H9 (cell line): Measurements from ENCODE around the gene HYAL2. TPM values are rescaled to one million over a fixed set of nuclear protein-coding genes. Genes with fewer than 3 reads are reported as not detected.

ENCODE experiments used
- DNase-seq: peaks from one replicate; pipeline ENCODE4 v3.0.0-alpha.2; 2017
- H2AFZ ChIP-seq: one replicate; pipeline ENCODE4 v1.6.1; 2013; ENCODE audit warnings: mild to moderate bottlenecking, low read length, control low read depth, moderate library complexity
- H2AK5ac ChIP-seq: 2 replicates; pipeline ENCODE4 v1.6.1; 2013; ENCODE audit warnings: low read length, control low read depth, mixed read lengths; ENCODE audit not compliant: insufficient read length
- H2BK120ac ChIP-seq: one replicate; pipeline ENCODE4 v1.6.1; 2013; ENCODE audit warnings: low read depth, mild to moderate bottlenecking, low read length, control low read depth, inconsistent platforms; ENCODE audit not compliant: poor library complexity, severe bottlenecking
- H2BK12ac ChIP-seq: 2 replicates; pipeline ENCODE4 v1.6.1; 2013; ENCODE audit warnings: low read length, control low read depth, mixed read lengths, low read depth; ENCODE audit not compliant: insufficient read length
- H2BK15ac ChIP-seq: 2 replicates; pipeline ENCODE4 v1.6.1; 2013; ENCODE audit warnings: low read depth, low read length, control low read depth
- H2BK20ac ChIP-seq: one replicate; pipeline ENCODE4 v1.6.1; 2013; ENCODE audit warnings: low read depth, mild to moderate bottlenecking, low read length, control low read depth, inconsistent platforms; ENCODE audit not compliant: poor library complexity, severe bottlenecking
- H2BK5ac ChIP-seq: 2 replicates; pipeline ENCODE4 v1.6.1; 2013; ENCODE audit warnings: low read length, control low read depth, mixed read lengths; ENCODE audit not compliant: insufficient read length
- H3K14ac ChIP-seq: 2 replicates; pipeline ENCODE4 v1.6.1; 2013; ENCODE audit warnings: low read length, control low read depth; ENCODE audit not compliant: insufficient read depth
- H3K18ac ChIP-seq: 2 replicates; pipeline ENCODE4 v1.6.1; 2013; ENCODE audit warnings: low read depth, mild to moderate bottlenecking, mixed read lengths, low read length, control low read depth; ENCODE audit not compliant: insufficient read length
- H3K23ac ChIP-seq: 2 replicates; pipeline ENCODE4 v1.6.1; 2013; ENCODE audit warnings: low read length, control low read depth, mixed read lengths, low read depth; ENCODE audit not compliant: insufficient read length
- H3K23me2 ChIP-seq: 2 replicates; pipeline ENCODE4 v1.6.1; 2013; ENCODE audit warnings: low read depth, mild to moderate bottlenecking, mixed read lengths, low read length, control low read depth; ENCODE audit not compliant: insufficient read length, poor library complexity, severe bottlenecking
- H3K27ac ChIP-seq: 2 replicates; pipeline ENCODE4 v1.5.1; 2013; ENCODE audit warnings: low read length, control low read depth, mixed read lengths, low read depth; ENCODE audit not compliant: insufficient read length
- H3K27me3 ChIP-seq: 2 replicates; pipeline ENCODE4 v1.6.1; 2013; ENCODE audit warnings: low read length, control low read depth, inconsistent platforms; ENCODE audit not compliant: insufficient read depth
- H3K4ac ChIP-seq: 2 replicates; pipeline ENCODE4 v1.6.1; 2013; ENCODE audit warnings: low read depth, mild to moderate bottlenecking, control low read depth, inconsistent platforms, low read length, moderate library complexity
- H3K4me1 ChIP-seq: 2 replicates; pipeline ENCODE4 v1.6.1; 2013; ENCODE audit warnings: low read length, control low read depth, inconsistent platforms; ENCODE audit not compliant: insufficient read depth
- H3K4me2 ChIP-seq: 2 replicates; pipeline ENCODE4 v1.6.1; 2013; ENCODE audit warnings: low read length, control low read depth, mixed read lengths; ENCODE audit not compliant: insufficient read length, insufficient read depth
- H3K56ac ChIP-seq: 2 replicates; pipeline ENCODE4 v1.6.1; 2013; ENCODE audit warnings: low read depth, mild to moderate bottlenecking, mixed read lengths, low read length, control low read depth; ENCODE audit not compliant: insufficient read length
- H3K79me1 ChIP-seq: 2 replicates; pipeline ENCODE4 v1.6.1; 2013; ENCODE audit warnings: low read depth, mild to moderate bottlenecking, moderate library complexity, low read length, control low read depth, inconsistent platforms; ENCODE audit not compliant: insufficient read depth, poor library complexity, severe bottlenecking
- H3K79me2 ChIP-seq: 2 replicates; pipeline ENCODE4 v1.6.1; 2013; ENCODE audit warnings: low read length, control low read depth, inconsistent platforms; ENCODE audit not compliant: insufficient read depth
- H3K9ac ChIP-seq: 2 replicates; pipeline ENCODE4 v1.6.1; 2013; ENCODE audit warnings: low read length, control low read depth, mixed read lengths; ENCODE audit not compliant: insufficient read length; ENCODE audit errors: extremely low read depth
- H3K9me3 ChIP-seq: one replicate; pipeline ENCODE4 v1.6.1; 2013; ENCODE audit warnings: low read depth, low read length, inconsistent platforms; ENCODE audit not compliant: control insufficient read depth
- H3T11ph ChIP-seq: one replicate; pipeline ENCODE4 v1.6.1; 2013; ENCODE audit warnings: mild to moderate bottlenecking, low read length, control low read depth, inconsistent platforms
- H4K20me1 ChIP-seq: one replicate; pipeline ENCODE4 v1.6.1; 2013; ENCODE audit not compliant: control insufficient read depth, insufficient read length, insufficient read depth
- H4K5ac ChIP-seq: 2 replicates; pipeline ENCODE4 v1.6.1; 2013; ENCODE audit warnings: low read depth, mild to moderate bottlenecking, mixed read lengths, low read length, control low read depth; ENCODE audit not compliant: insufficient read length
- H4K8ac ChIP-seq: replicated peaks from 2 replicates; pipeline ENCODE4 v1.6.1; 2013; ENCODE audit warnings: low read length, control low read depth, mixed read lengths, low read depth; ENCODE audit not compliant: insufficient read length
- H4K91ac ChIP-seq: 2 replicates; pipeline ENCODE4 v1.6.1; 2013; ENCODE audit warnings: low read depth, mild to moderate bottlenecking, moderate library complexity, mixed read lengths, low read length, control low read depth; ENCODE audit not compliant: insufficient read length
- H3K27ac Mint-ChIP-seq, 3 experiments: 2 replicates in 2 of 3; 3 replicates in 1 of 3; pipeline ENCODE4 v1.8.0; 2020 to 2021; ENCODE audit warnings: mixed read lengths in 3 of 3, mild to moderate bottlenecking in 1 of 3, moderate library complexity in 1 of 3
- H3K27me3 Mint-ChIP-seq: 2 replicates; pipeline ENCODE4 v1.8.0; 2021; ENCODE audit warnings: low read depth, mild to moderate bottlenecking, moderate library complexity, mixed read lengths
- H3K36me3 Mint-ChIP-seq, 3 experiments: 2 replicates in 2 of 3; 3 replicates in 1 of 3; pipeline ENCODE4 v1.8.0; 2020 to 2021; ENCODE audit warnings: low read depth in 3 of 3, mixed read lengths in 3 of 3; ENCODE audit not compliant: insufficient read depth in 1 of 3
- H3K4me1 Mint-ChIP-seq, 2 experiments: 2 replicates each; pipeline ENCODE4 v1.8.0; 2020; ENCODE audit warnings: mixed read lengths in 2 of 2
- H3K4me3 Mint-ChIP-seq, 2 experiments: 2 replicates in 1 of 2; 3 replicates in 1 of 2; pipeline ENCODE4 v1.8.0; 2020 to 2021; ENCODE audit warnings: mild to moderate bottlenecking in 2 of 2, mixed read lengths in 2 of 2, moderate library complexity in 1 of 2
- H3K9me3 Mint-ChIP-seq, 2 experiments: 2 replicates in 1 of 2; 3 replicates in 1 of 2; pipeline ENCODE4 v1.8.0; 2020; ENCODE audit warnings: mild to moderate bottlenecking in 2 of 2, mixed read lengths in 2 of 2, moderate library complexity in 1 of 2
- WGBS: extraction: QIAGEN DNeasy Blood & Tissue Kit; methylation state at CpG from one replicate; pipeline ENCODE4 v1.1.7; 2013; ENCODE audit warnings: missing lambda C conversion rate, low lambda C conversion rate, mixed read lengths; ENCODE audit not compliant: insufficient read length; ENCODE audit errors: extremely low coverage; 5-methylcytosine and 5-hydroxymethylcytosine counted together
- total RNA-seq: library from RNA; stranded (reverse); gene quantifications from 2 replicates; pipeline ENCODE4 v1.2.1, GENCODE V29; 2021
- TF ChIP-seq, protein P1 (sequence below): fragments of 200-600 bp; sonication (generic); conservative IDR thresholded peaks from 3 replicates; pipeline ENCODE4 v1.8.0; 2021; ENCODE audit warnings: antibody characterized with exemption, mild to moderate bottlenecking

HYAL2 gene
- total RNA-seq, 1 experiment from 2014 or later = 51.9 TPM

DNA sequence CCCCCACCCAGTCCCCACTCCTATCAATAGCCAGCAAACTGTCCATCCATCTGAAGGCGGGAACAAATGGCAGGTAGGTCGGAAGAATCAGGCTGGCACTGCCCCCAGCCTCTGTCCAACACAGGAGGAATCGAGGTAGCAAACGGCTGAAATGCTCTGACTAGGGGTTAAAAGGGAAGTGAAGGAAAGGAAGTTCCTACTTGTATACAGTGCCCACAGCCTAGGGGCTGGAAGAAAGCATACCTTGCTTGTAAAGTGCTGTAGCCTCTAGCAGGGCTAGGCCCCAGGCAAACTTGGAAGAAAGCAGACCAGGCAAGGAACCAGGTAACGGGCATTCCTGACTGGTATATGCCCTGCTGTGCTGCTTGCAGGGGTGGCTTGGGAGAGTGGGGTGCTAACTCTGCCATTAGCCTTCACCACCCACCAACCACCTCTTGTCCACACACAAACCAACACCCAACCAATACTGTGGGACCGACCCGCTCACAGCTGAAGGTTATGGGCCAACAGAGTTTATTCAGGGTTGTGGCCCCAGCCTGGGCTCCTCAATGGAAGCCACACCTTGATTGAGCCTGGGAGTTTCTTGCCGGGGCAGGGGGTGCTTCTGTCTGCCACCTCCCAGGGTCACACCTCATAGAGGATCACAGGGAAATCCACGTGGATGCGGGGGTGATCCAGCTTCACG is 3.1 kb upstream of the HYAL2 start:
- Histone ChIP-seq H2BK20ac (no peak overlapping the region), H3K9ac (no peak overlapping the region), H2BK15ac (no peak overlapping the region), H3K23ac (no peak overlapping the region), H3K4ac (no peak overlapping the region), H3K23me2 (peaks cover 23% of the 10 kb centered on the region), H4K91ac (no peak overlapping the region), H3K27me3 (no peaks in the 10 kb centered on the region), H4K8ac (no peak overlapping the region), H2BK5ac (no peak overlapping the region), H4K20me1 (no peaks in the 10 kb centered on the region), H2BK120ac (no peak overlapping the region), H3K27ac (no peak overlapping the region), H2AK5ac (no peak overlapping the region), H3K14ac (no peak overlapping the region), H3K9me3 (no peaks in the 10 kb centered on the region), H3K56ac (no peak overlapping the region), H3T11ph (no peak overlapping the region), H3K79me1 (peaks cover 6% of the 10 kb centered on the region), H3K79me2 (peaks cover 4% of the 10 kb centered on the region; the same call in 1 of the 2 replicates), H2BK12ac (no peak overlapping the region), H3K4me2 (no peak overlapping the region), H4K5ac (no peak overlapping the region), H3K18ac (no peak overlapping the region), H2AFZ (no peak overlapping the region), H3K4me1 (peaks cover 6% of the 10 kb centered on the region; the same call in 1 of the 2 replicates)
- TF ChIP-seq, protein P1, sequence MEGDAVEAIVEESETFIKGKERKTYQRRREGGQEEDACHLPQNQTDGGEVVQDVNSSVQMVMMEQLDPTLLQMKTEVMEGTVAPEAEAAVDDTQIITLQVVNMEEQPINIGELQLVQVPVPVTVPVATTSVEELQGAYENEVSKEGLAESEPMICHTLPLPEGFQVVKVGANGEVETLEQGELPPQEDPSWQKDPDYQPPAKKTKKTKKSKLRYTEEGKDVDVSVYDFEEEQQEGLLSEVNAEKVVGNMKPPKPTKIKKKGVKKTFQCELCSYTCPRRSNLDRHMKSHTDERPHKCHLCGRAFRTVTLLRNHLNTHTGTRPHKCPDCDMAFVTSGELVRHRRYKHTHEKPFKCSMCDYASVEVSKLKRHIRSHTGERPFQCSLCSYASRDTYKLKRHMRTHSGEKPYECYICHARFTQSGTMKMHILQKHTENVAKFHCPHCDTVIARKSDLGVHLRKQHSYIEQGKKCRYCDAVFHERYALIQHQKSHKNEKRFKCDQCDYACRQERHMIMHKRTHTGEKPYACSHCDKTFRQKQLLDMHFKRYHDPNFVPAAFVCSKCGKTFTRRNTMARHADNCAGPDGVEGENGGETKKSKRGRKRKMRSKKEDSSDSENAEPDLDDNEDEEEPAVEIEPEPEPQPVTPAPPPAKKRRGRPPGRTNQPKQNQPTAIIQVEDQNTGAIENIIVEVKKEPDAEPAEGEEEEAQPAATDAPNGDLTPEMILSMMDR = no peak
- Mint-ChIP-seq H3K36me3 (peaks cover 19 to 39% (median 22%) of the 10 kb centered on the region in 3 experiments), H3K9me3 (no peaks in the 10 kb centered on the region), H3K4me1 (peaks cover 15 to 31% of the 10 kb centered on the region in 2 experiments), H3K27ac (no peak overlapping the region), H3K27me3 (no peaks in the 10 kb centered on the region; the same call in 1 of the 2 replicates), H3K4me3 (peak overlapping the region; percentile 88 to 96; a peak in 2 of 5 replicates)
- no peak for DNase-seq
- no CpG with 5 or more reads among the region's 11 CpGs for WGBS
